Astrocyte of the cerebellum (primary cell): ENCODE measurements around the gene MTERF4.

Experiments used
- DNase-seq: peaks from one replicate; pipeline ENCODE4 v3.0.0-alpha.2; 2011; ENCODE audit warnings: low read depth
- H3K4me3 ChIP-seq: 2 replicates; pipeline ENCODE4 v1.5.1; 2011; ENCODE audit warnings: mild to moderate bottlenecking, low read depth, low read length, moderate library complexity
- in situ Hi-C: cut with HindIII; loops from 2 replicates; pipeline ENCODE4 v1.10.0; 2017; ENCODE audit warnings: low sequenced_read_pairs
- TF ChIP-seq, protein P1 (sequence below): IDR thresholded peaks from 2 replicates; pipeline ENCODE4 v1.5.1; 2012; ENCODE audit warnings: low read length, low read depth, moderate library complexity, mild to moderate bottlenecking; ENCODE audit errors: missing control alignments

The MTERF4 gene

DNA sequence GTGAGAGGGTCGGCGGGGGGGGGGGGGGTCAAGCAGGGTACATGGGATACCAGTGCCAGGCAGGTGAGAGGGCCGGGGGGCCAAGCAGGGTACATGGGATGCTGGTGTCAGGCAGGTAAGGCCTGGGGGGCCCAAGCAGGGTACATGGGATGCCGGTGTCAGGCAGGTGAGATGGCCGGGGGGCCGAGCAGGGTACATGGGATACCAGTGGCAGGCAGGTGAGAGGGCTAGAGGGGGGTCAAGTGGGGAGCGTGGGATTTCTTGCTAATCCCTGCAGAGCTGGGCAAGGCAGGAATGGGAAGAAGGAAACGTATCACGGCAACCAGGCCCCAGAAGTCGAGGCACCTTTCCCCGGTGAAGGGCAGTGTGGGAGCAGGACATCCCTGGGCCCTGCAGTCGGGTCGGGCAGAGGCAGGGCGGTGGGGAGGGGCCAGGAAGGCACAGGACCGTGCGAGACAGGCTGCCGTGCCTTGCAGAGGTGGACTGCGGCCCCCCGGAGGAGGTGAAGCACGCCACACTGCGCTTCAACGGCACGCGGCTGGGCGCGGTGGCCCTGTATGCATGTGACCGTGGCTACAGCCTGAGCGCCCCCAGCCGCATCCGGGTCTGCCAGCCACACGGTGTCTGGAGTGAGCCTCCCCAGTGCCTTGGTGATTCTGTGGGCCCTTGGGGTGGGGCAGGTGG, 49.3 kb downstream of the MTERF4 start:
- no peak for DNase-seq
- in situ Hi-C loops: no loop called here
- H3K4me3 ChIP-seq: no peak overlapping the region
- TF ChIP-seq, protein P1, sequence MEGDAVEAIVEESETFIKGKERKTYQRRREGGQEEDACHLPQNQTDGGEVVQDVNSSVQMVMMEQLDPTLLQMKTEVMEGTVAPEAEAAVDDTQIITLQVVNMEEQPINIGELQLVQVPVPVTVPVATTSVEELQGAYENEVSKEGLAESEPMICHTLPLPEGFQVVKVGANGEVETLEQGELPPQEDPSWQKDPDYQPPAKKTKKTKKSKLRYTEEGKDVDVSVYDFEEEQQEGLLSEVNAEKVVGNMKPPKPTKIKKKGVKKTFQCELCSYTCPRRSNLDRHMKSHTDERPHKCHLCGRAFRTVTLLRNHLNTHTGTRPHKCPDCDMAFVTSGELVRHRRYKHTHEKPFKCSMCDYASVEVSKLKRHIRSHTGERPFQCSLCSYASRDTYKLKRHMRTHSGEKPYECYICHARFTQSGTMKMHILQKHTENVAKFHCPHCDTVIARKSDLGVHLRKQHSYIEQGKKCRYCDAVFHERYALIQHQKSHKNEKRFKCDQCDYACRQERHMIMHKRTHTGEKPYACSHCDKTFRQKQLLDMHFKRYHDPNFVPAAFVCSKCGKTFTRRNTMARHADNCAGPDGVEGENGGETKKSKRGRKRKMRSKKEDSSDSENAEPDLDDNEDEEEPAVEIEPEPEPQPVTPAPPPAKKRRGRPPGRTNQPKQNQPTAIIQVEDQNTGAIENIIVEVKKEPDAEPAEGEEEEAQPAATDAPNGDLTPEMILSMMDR: no peak

DNA sequence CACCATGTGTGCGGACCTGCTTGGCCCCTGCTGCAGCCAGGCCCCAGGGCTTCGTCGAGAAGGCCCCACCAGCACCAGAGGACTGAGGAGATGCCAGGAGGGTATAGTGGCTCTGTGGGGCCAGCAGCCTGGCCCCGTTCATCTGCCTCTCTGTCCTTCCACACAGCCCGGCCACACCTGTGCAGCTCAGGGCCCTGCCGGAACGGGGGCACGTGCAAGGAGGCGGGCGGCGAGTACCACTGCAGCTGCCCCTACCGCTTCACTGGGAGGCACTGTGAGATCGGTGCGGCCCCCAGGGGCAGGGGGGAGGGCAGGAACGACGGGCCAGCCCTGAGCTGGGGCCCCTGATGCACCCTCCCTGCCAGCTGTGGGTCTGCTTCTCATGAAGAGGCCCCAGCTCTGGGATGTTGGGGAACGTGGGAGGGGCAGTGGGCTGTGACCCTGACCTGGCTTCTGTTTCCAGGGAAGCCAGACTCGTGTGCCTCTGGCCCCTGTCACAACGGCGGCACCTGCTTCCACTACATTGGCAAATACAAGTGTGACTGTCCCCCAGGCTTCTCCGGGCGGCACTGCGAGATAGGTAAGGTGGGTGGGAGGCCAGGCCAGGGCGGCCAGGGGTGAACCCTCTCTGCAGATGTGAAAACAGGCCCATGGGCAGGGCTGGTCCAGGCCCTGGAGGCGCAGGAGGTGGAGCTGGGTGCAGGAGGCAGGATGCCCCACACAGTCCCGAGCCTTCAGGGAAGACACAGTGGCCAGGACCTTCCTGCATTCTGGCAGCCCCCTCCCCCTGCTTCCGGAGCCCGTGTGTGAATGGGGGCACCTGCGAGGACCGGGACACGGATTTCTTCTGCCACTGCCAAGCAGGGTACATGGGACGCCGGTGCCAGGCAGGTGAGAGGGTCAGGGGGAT, 50.3 kb downstream of the MTERF4 start:
- in situ Hi-C loops: no loop called here
- DNase-seq: no peak

DNA sequence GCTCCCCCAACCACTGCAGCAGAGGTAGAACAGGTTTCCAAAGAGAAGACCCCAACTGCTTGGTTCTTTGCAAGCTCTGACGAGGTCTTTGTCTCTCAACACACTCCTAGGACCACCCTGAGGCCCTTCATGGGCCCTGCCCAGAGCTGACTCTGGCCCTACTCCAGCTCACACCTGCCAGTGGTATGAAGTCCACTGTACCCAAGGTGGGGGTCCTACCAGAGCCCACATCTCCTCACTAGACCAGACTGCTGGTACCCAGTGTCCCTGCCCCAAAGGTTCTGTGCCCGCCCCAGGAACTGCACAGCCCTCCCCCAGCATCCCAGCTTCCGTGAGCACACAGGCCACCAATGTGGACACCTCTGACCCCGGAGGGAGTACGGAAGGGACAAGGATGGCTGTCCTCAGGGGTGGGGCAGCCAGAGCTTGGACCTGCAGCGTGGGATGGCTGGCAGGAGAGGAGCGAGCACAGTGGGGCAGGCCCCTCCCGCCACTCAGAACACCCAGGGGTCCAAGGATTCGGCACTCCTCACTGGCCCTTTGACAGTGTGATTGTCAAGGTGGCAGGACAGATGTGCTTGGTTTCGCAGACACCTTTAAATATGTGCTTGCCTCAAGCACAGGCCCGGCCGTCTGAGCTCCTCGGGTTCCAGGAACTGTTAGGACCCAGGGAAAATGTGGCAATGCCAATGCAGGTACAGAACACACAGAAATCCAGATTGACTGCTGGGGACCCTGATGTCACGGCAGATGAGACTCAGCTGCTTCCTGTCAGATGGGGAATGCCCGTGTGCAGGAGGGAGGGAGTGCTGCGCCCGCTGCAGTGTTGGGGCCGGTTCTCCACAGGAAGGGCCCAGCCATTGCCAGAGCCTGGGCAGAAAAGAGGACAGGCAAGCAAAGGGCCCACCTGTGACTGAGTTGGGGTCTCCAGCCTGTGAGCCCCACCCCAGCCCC, 51.2 kb downstream of the MTERF4 start:
- DNase-seq: no peak
- no peak overlapping the region for H3K4me3 ChIP-seq
- TF ChIP-seq, protein P1: no peak
- in situ Hi-C loops: no loop called here

More for the DNA sequence above, 50.3 kb downstream of the MTERF4 start:
- no peak overlapping the region for H3K4me3 ChIP-seq
- TF ChIP-seq, protein P1: no peak

DNA sequence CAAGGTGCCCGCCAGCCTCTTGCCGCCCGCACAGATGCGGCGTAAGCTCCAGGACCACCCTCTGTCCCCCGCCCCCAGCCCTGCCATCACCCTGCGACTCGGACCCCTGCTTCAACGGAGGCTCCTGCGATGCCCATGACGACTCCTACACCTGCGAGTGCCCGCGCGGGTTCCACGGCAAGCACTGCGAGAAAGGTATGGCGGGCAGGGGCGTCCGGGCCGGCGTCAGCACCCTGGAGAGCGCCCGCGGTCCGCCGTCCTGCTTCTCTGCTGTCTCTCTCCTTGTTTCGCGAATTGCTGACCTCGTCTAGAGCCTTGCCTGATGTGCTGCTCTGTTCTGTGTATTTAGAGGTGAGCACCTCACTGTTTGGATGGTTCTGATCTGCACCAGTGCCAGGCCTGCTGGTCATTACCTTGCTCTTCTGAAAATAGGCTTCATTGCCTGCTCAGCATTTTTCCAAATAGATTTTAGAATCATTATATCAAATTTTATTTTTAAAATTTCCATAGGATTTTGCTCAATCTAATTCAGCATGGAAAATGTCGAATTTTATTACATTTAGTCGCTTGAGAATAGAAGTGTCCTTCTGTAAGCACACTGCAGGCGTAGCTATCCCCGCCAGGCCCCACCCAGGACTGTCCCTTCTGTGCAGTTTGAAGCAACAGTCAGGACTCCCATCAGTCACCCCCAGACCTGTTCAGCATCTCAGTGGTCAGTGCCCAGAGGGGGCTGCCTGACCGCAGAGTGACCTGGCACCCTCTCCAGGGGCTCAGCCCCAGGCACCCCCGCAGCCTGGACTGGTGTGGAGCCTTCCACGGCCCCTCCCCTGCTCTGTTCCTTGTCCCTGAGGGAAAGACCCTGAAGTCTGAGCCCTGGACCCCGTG, 52.1 kb downstream of the MTERF4 start:
- no peak for DNase-seq

DNA sequence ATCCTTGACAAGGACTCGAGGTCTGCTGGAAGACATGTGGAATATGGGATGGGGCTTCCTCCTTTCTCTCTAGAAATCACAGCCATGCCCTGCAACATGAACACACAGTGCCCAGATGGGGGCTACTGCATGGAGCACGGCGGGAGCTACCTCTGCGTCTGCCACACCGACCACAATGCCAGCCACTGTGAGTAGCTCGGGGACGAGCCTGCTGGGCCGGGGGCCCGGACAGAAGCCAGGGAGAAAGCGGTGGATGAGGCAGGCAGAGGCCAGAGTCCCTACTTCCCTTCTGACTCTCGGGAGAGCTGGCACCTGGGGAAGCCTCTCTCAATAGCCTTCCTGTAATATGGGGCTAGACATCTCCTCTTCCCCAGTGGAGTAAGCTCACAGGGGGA, 53.1 kb downstream of the MTERF4 start:
- in situ Hi-C loops: no loop called here
- TF ChIP-seq, protein P1: no peak

More for the DNA sequence above, 52.1 kb downstream of the MTERF4 start:
- H3K4me3 ChIP-seq: no peak overlapping the region
- in situ Hi-C loops: no loop called here
- TF ChIP-seq, protein P1: no peak

More for the DNA sequence above, 53.1 kb downstream of the MTERF4 start:
- H3K4me3 ChIP-seq: no peak overlapping the region
- no peak for DNase-seq
